ENCODE data around the gene IRF7. TPM values are rescaled to one million over a fixed set of nuclear protein-coding genes. Genes with fewer than 3 reads are reported as not detected.

The IRF7 gene
- polyA plus RNA-seq, 2 of the 4 experiments (the other 2 are of a cell fraction) = 2.0 to 3.1 TPM

GRCh38 chr11:614021-614622, 1.6 kb downstream of the IRF7 start:
- DNase-seq (ENCODE audit: low read depth in 1 of 2, low spot score in 1 of 2) (no peak), FAIRE-seq (no peak), ATAC-seq (no peak)
- ChIA-PET CTCF (interaction anchor here (0.7 to 1.4 kb wide), 3 partner anchors 11 to 60 kb away, joined by 3 read pairs; no protein-coding TSS in a partner anchor), POLR2A (interaction anchor here (1.0 to 1.5 kb wide), 2 partner anchors 13 to 38 kb away, joined by 3 to 5 read pairs; no protein-coding TSS in a partner anchor)
- no peak overlapping the region for H3K4me3 ChIP-seq
- H3K4me2 ChIP-seq = no peak overlapping the region
- no peak for TF ChIP-seq RAD21 (conservative IDR thresholded peaks at IDR 0.05 in 1 of 2, IDR thresholded peaks at IDR 0.05 in 1 of 2)
- TF ChIP-seq POLR2A (IDR thresholded peaks at IDR 0.05; ENCODE audit: low read length) = no peak
- TF ChIP-seq BCL3 (IDR thresholded peaks at IDR 0.05) = no peak
- no peak for TF ChIP-seq TFCP2L1 (CRISPR knock-in tag; IDR thresholded peaks at IDR 0.05)
- no peak for TF ChIP-seq EHF (CRISPR knock-in tag; IDR thresholded peaks at IDR 0.05)
- no peak for TF ChIP-seq ZSCAN20 (CRISPR knock-in tag; IDR thresholded peaks at IDR 0.05)
- no peak for TF ChIP-seq CTCF (IDR thresholded peaks at IDR 0.05)
- no peak for TF ChIP-seq CBX8 (IDR thresholded peaks at IDR 0.05)
- TF ChIP-seq ESRRA (IDR thresholded peaks at IDR 0.05; ENCODE audit: borderline replicate concordance, low read length) = no peak
- no peak for TF ChIP-seq ATOH8 (CRISPR knock-in tag; IDR thresholded peaks at IDR 0.05; ENCODE audit: low read depth)
- TF ChIP-seq CHD2 (IDR thresholded peaks at IDR 0.05; ENCODE audit: low read length, partially characterized antibody) = no peak
- TF ChIP-seq NR3C1 (IDR thresholded peaks at IDR 0.05) = no peak
- H3K4me1 ChIP-seq = peaks cover 13% of the 10 kb centered on the region; the same call in 2 of the 3 replicates
- 95% methylated on average over 10 of the region's 14 CpGs for WGBS (ENCODE audit: missing lambda C conversion rate)
- H3K9me3 ChIP-seq = no peaks in the 10 kb centered on the region
- no peak overlapping the region for H3K27ac ChIP-seq

GRCh38 chr11:613369-613968, 2.3 kb downstream of the IRF7 start:
- FAIRE-seq (no peak), DNase-seq (ENCODE audit: low read depth in 1 of 2, low spot score in 1 of 2) (peak; percentile 33 to 49), ATAC-seq (peak in 1 of 2 experiments; percentile 12; a peak in 3 of 6 replicates)
- CTCF ChIA-PET = interaction anchor here (0.7 to 1.5 kb wide), 5 partner anchors 10 to 111 kb away, joined by 3 to 5 read pairs (median 3); no protein-coding TSS in a partner anchor
- H3K4me1 ChIP-seq = peaks cover 13% of the 10 kb centered on the region; the same call in 2 of the 3 replicates
- TF ChIP-seq MAX (IDR thresholded peaks at IDR 0.05) (no peak), EHF (CRISPR knock-in tag; IDR thresholded peaks at IDR 0.05) (no peak), HMGXB4 (CRISPR knock-in tag; IDR thresholded peaks at IDR 0.05; ENCODE audit: borderline replicate concordance) (no peak), BHLHE40 (IDR thresholded peaks at IDR 0.05; ENCODE audit: low read depth, low read length) (no peak), ZNF302 (CRISPR knock-in tag; IDR thresholded peaks at IDR 0.05) (no peak), EP300 (IDR thresholded peaks at IDR 0.05) (no peak), ZSCAN20 (CRISPR knock-in tag; IDR thresholded peaks at IDR 0.05) (no peak), NPAS2 (CRISPR knock-in tag; IDR thresholded peaks at IDR 0.05; ENCODE audit: borderline replicate concordance) (no peak), CHD4 (IDR thresholded peaks at IDR 0.05; ENCODE audit: borderline replicate concordance) (no peak), KDM5A (IDR thresholded peaks at IDR 0.05) (no peak), RFX5 (IDR thresholded peaks at IDR 0.05) (no peak), EHMT2 (IDR thresholded peaks at IDR 0.05; ENCODE audit: low read depth) (no peak), E2F6 (IDR thresholded peaks at IDR 0.05; ENCODE audit: borderline replicate concordance, low read depth) (no peak), SMC3 (IDR thresholded peaks at IDR 0.05) (no peak), ZC3H11A (IDR thresholded peaks at IDR 0.05) (no peak), ESRRA (IDR thresholded peaks at IDR 0.05; ENCODE audit: borderline replicate concordance, low read length) (no peak), RAD21 (conservative IDR thresholded peaks at IDR 0.05 in 1 of 2, IDR thresholded peaks at IDR 0.05 in 1 of 2) (no peak), ZFP36 (IDR thresholded peaks at IDR 0.05; ENCODE audit: borderline replicate concordance, partially characterized antibody) (no peak), FOXS1 (CRISPR knock-in tag; IDR thresholded peaks at IDR 0.05) (no peak)
- no peaks in the 10 kb centered on the region for H3K9me3 ChIP-seq
- H3K27ac ChIP-seq = no peak overlapping the region
- no peak overlapping the region for H3K4me3 ChIP-seq
- POLR2A ChIA-PET = interaction anchor here (1.0 to 1.5 kb wide), 2 partner anchors 12 to 38 kb away, joined by 3 to 5 read pairs; no protein-coding TSS in a partner anchor
- 91% methylated on average over 15 of the region's 36 CpGs for WGBS (ENCODE audit: missing lambda C conversion rate)
- H3K4me2 ChIP-seq = no peak overlapping the region

Data from A549 (cell line).